Heart left ventricle (tissue), 16 donors: ENCODE results near the gene RECK. TPM values are rescaled to one million over a fixed set of nuclear protein-coding genes. Genes with fewer than 3 reads are reported as not detected.

Experiments
- ATAC-seq, 4 donors: fragments of 200-7000 bp; cut with Tn5 transposase; one replicate each; pipeline ENCODE4 v1.9.1; 2020 to 2022; ENCODE audit warnings: moderate library complexity in 4 of 4, mild to moderate bottlenecking in 3 of 4, moderate number of reproducible peaks in 1 of 4
- DNase-seq, 5 donors: peaks; one replicate each; pipeline ENCODE4 v3.0.0-alpha.2; 2020
- H3K27ac ChIP-seq, 12 donors: fragments of 200-600 bp; sonication (generic) in 4 of 12; one replicate each; pipeline versions ENCODE4 v1.5.0 to v1.8.0; 2016 to 2022; ENCODE audit warnings: mild to moderate bottlenecking in 2 of 12
- H3K27me3 ChIP-seq, 9 donors: fragments of 200-600 bp; sonication (generic) in 2 of 9; one replicate each; pipeline versions ENCODE4 v1.5.1 to v1.8.0; 2016 to 2022; ENCODE audit warnings: mild to moderate bottlenecking in 3 of 9
- H3K36me3 ChIP-seq, 9 donors: fragments of 200-600 bp; sonication (generic) in 2 of 9; one replicate each; pipeline versions ENCODE4 v1.5.0 to v1.8.0; 2018 to 2022; ENCODE audit warnings: mild to moderate bottlenecking in 2 of 9
- H3K4me1 ChIP-seq, 12 donors: fragments of 200-600 bp; sonication (generic) in 4 of 12; one replicate each; pipeline versions ENCODE4 v1.5.0 to v1.8.0; 2016 to 2022; ENCODE audit warnings: mild to moderate bottlenecking in 3 of 12
- H3K4me3 ChIP-seq, 12 donors: fragments of 200-600 bp; sonication (generic) in 4 of 12; one replicate each; pipeline versions ENCODE4 v1.5.0 to v1.8.0; 2017 to 2022; ENCODE audit warnings: mild to moderate bottlenecking in 9 of 12, moderate library complexity in 4 of 12
- H3K9me3 ChIP-seq, 12 donors: fragments of 200-600 bp; sonication (generic) in 4 of 12; one replicate each; pipeline versions ENCODE4 v1.5.0 to v1.8.0; 2016 to 2022; ENCODE audit warnings: mild to moderate bottlenecking in 1 of 12
- CTCF ChIP-seq, 12 donors: fragments of 200-600 bp; sonication (generic) in 4 of 12; IDR thresholded peaks; one replicate each; pipeline versions ENCODE4 v1.5.0 to v1.8.0; 2018 to 2022; ENCODE audit warnings: antibody characterized with exemption in 12 of 12, mild to moderate bottlenecking in 5 of 12
- POLR2A ChIP-seq, 2 donors: fragments of 450-650 bp; IDR thresholded peaks; one replicate each; pipeline ENCODE4 v1.6.1; 2017; ENCODE audit warnings: antibody characterized with exemption in 2 of 2, mild to moderate bottlenecking in 2 of 2, moderate library complexity in 2 of 2
- WGBS, 4 donors: extraction: QIAGEN DNeasy Blood & Tissue Kit in 2 of 4; methylation state at CpG; one replicate each; pipeline versions ENCODE4 v1.1.5 to v1.1.7; 2013 to 2018; 5-methylcytosine and 5-hydroxymethylcytosine counted together
- intact Hi-C, 10 donors: fragments of 100-400 bp; cut with DNase I; formaldehyde crosslinking; loops; one replicate each; pipeline versions ENCODE4 v1.11.1 to v1.14.2; 2022
- polyA plus RNA-seq, 2 donors: library from polyadenylated mRNA; stranded (reverse); fragments of 200-250 nt; gene quantifications; one replicate each; pipeline ENCODE4 v1.2.3, GENCODE V29; 2013
- total RNA-seq, 9 donors: library from RNA; depleted of rRNA in 2 of 9; stranded (reverse); fragments of >200 nt in 2 of 9; fragmentation: NEBNext Ultra II Directional in 3 of 9; extraction: Animal tissue kit (Norgen Biotek cat#: 25700) in 3 of 9; gene quantifications; one replicate each; pipeline versions ENCODE4 v1.1.0 to v1.2.4, GENCODE V29; 2016 to 2023
- donor health status: ischemic (EF 13 %, LVEDD 7.1; RV severe dilation, severe dysfunction).
- donor health status: healthy with polysubstance abuse.
- donor health status: DM: no; HTN: yes; CAD: no.
- donor health status: DM: no; HTN: no; CAD: no.
- donor health status: ischemic (EF 25% LVEDD 6.9; RV normal size, moderate dysfunction).
- donor health status: ischemic (EF 25% LVEDD 5.7; RV mildly dilated, moderate dysfunction).
- donor health status: healthy.
- donor health status: DM: yes; HTN: yes; CAD: no.
- donor health status: ischemic (EF 35%, LVEDD 5.7; RV mildly dilated, moderate dysfunction).
- donor health status: nonischemic (EF 11% LVEDD 7.7; RV severe dilation, severe dysfunction).
- donor health status: DM: yes; HTN: yes; CAD: no.
- donor health status: PGD.
- donor health status: ischemic (EF 29% LVEDD 5.4; RV normal size, mild dysfunction).
- donor health status: nonischemic (EF 23%, LVEDD 6.1; RV moderate dilation, normal function).

Gene RECK
- total and polyA plus RNA-seq, 11 donors: 2.5 to 10.2 (median 4.9) TPM

- Histone ChIP-seq H3K4me3 (peak overlapping the region in 2 of 12 donors; percentile 6 to 37), H3K27me3 (no peaks in the 10 kb centered on the region), H3K4me1 (peaks cover 0 to 95% (median 37%) of the 10 kb centered on the region in 12 donors), H3K9me3 (peaks cover 0 to 2% (median 0%) of the 10 kb centered on the region in 12 donors), H3K27ac (peak overlapping the region in 11 of 12 donors; percentile 47 to 93 (median 66)), H3K36me3 (peaks cover 0 to 28% (median 0%) of the 10 kb centered on the region in 9 donors)
- ATAC-seq: peak; percentile 24 to 68 (median 51)
- peak; percentile 44 to 80 (median 69) for DNase-seq
- TF ChIP-seq CTCF (IDR thresholded peaks at IDR 0.05) (no peak), POLR2A (IDR thresholded peaks at IDR 0.05) (no peak)
- WGBS, 4 donors: 67 to 82% (median 75%) methylated on average over 10 to 14 of the region's 14 CpGs
- intact Hi-C loops: no loop called here
Observed at GRCh38 chr9:36151316-36152210, 114.8 kb downstream of the RECK start.

- peaks cover 0 to 5% (median 0%) of the 10 kb centered on the region in 12 donors for H3K9me3 ChIP-seq
- H3K27ac ChIP-seq: peak overlapping the region in 4 of 12 donors; percentile 34 to 93 (median 70)
- DNase-seq (no peak), ATAC-seq (no peak)
- peaks cover 0 to 84% (median 36%) of the 10 kb centered on the region in 12 donors for H3K4me1 ChIP-seq
- TF ChIP-seq POLR2A (IDR thresholded peaks at IDR 0.05) (no peak), CTCF (IDR thresholded peaks at IDR 0.05) (no peak)
- WGBS, 4 donors: 92 to 94% (median 93%) methylated on average over 10 of the region's 10 CpGs
- intact Hi-C loops: no loop called here
- peaks cover 0 to 24% (median 0%) of the 10 kb centered on the region in 9 donors for H3K36me3 ChIP-seq
- H3K27me3 ChIP-seq: no peaks in the 10 kb centered on the region
- no peak overlapping the region for H3K4me3 ChIP-seq
Observed at GRCh38 chr9:36152741-36153438, 116.2 kb downstream of the RECK start.

DNA sequence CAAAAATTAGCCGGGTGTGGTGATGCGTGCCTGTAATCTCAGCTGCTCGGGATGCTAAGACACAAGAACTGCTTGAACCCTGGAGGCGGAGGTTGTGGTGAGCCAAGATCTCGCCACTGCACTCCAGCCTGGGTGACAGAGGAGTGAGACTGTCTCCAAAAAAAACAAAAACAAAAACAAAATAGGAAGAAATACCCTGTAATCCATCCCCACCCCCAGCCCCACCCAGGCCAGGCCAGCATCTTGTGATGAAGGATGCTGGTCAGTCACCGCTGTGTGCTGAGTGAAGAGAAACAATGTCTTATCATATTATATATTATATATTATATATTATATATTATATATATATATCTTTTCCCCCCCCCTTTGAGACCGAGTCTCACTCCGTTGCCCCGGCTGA is 117.0 kb downstream of the RECK start:
- no peak for DNase-seq
- Histone ChIP-seq H3K27me3 (no peaks in the 10 kb centered on the region), H3K9me3 (peaks cover 0 to 5% (median 0%) of the 10 kb centered on the region in 12 donors), H3K36me3 (peaks cover 0 to 24% (median 0%) of the 10 kb centered on the region in 9 donors), H3K4me3 (no peak overlapping the region), H3K27ac (peak overlapping the region in 10 of 12 donors; percentile 15 to 93 (median 56)), H3K4me1 (peaks cover 0 to 84% (median 29%) of the 10 kb centered on the region in 12 donors)
- WGBS, 4 donors: 65 to 74% (median 69%) methylated on average over 9 of the region's 9 CpGs
- TF ChIP-seq POLR2A (IDR thresholded peaks at IDR 0.05) (no peak), CTCF (IDR thresholded peaks at IDR 0.05) (no peak)
- no peak for ATAC-seq
- intact Hi-C loops: no loop called here
